Small intestine (tissue), 7 donors: ENCODE data around the gene BST2. TPM values are rescaled to one million over a fixed set of nuclear protein-coding genes. Genes with fewer than 3 reads are reported as not detected.

ENCODE experiments used
- DNase-seq, 2 donors: peaks; one replicate each; pipeline versions ENCODE4 v3.0.0 to v3.0.0-alpha.2; 2013
- FAIRE-seq: peaks from 2 replicates; lab custom pipeline; 2012; peaks lifted over from hg19 to GRCh38; lab: Jason Lieb, UNC
- H3K27ac ChIP-seq, 3 donors: one replicate each; pipeline ENCODE4 v1.5.1; 2013; ENCODE audit warnings: low read length in 2 of 3, mild to moderate bottlenecking in 2 of 3, control low read depth in 1 of 3, inconsistent platforms in 1 of 3, low read depth in 1 of 3, moderate library complexity in 1 of 3
- H3K27me3 ChIP-seq, 3 donors: one replicate each; pipeline ENCODE4 v1.6.1; 2013; ENCODE audit warnings: low read length in 3 of 3, inconsistent platforms in 1 of 3; ENCODE audit not compliant: control insufficient read depth in 3 of 3, insufficient read depth in 3 of 3
- H3K36me3 ChIP-seq, 3 donors: one replicate each; pipeline ENCODE4 v1.6.1; 2013; ENCODE audit warnings: low read length in 3 of 3, inconsistent platforms in 1 of 3, low read depth in 1 of 3, mild to moderate bottlenecking in 1 of 3, moderate library complexity in 1 of 3; ENCODE audit not compliant: control insufficient read depth in 3 of 3, insufficient read depth in 2 of 3
- H3K4me1 ChIP-seq, 3 donors: one replicate each; pipeline ENCODE4 v1.6.1; 2013; ENCODE audit warnings: low read length in 2 of 3, inconsistent platforms in 1 of 3, low read depth in 1 of 3, mild to moderate bottlenecking in 1 of 3, moderate library complexity in 1 of 3; ENCODE audit not compliant: control insufficient read depth in 3 of 3, insufficient read depth in 2 of 3
- H3K4me3 ChIP-seq, 3 donors: one replicate each; pipeline ENCODE4 v1.5.1; 2013; ENCODE audit warnings: low read length in 3 of 3, control low read depth in 1 of 3, inconsistent platforms in 1 of 3, low read depth in 1 of 3, mild to moderate bottlenecking in 1 of 3, moderate library complexity in 1 of 3
- H3K9me3 ChIP-seq, 2 donors: one replicate each; pipeline ENCODE4 v1.6.1; 2013; ENCODE audit warnings: low read depth in 1 of 2, low read length in 1 of 2; ENCODE audit not compliant: control insufficient read depth in 2 of 2, insufficient read depth in 1 of 2
- WGBS, 3 donors: extraction: QIAGEN DNeasy Blood & Tissue Kit; methylation state at CpG; one replicate each; pipeline ENCODE4 v1.1.7; 2013; 5-methylcytosine and 5-hydroxymethylcytosine counted together
- polyA plus RNA-seq, 4 donors: library from polyadenylated mRNA; stranded (reverse) in 3 of 4; unstranded in 1 of 4; fragments of 200-250 nt in 3 of 4; fragments of 120-200 nt in 1 of 4; gene quantifications; one replicate each; pipeline versions ENCODE4 v1.2.1 to v1.2.3, GENCODE V29; 2013
- donor health status: healthy with polysubstance abuse.
- donor health status: control.
- donor health status: control.
- donor health status: Bipolar disorder and iron deficiency.
- donor health status: healthy.

The BST2 gene
- polyA plus RNA-seq, 4 donors, result 4.5 to 128 (median 40.2) TPM

DNA sequence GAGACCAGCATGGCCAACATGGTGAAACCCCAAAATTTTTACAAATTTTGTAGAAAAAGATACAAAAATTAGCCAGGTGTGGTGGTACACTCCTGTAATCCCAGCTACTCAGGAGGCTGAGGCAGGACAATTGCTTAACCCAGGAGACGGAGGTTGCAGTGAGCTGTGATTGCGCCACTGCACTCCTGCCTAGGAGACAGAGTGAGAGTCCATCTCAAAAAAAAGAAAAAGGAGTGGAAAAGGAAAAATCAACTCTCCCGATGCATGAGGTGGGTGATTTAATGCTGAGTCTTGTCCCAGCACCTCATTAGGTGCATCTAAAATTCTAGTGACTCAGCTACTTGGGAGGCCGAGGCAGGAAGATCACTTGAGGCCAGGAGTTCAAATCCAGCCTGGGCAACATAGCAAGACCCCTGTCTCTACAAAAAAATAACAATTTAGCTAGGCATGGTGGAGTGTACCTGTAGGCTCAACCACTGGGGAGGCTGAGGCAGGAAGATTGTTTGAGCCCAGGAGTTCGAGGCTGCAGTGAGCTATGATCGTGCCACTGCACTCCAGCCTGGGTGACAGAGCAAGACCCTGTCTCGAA is 48.3 kb downstream of the BST2 start:
- Histone ChIP-seq H3K27me3 (no peaks in the 10 kb centered on the region), H3K27ac (no peak overlapping the region), H3K4me3 (no peak overlapping the region), H3K36me3 (no peaks in the 10 kb centered on the region), H3K9me3 (no peaks in the 10 kb centered on the region), H3K4me1 (no peaks in the 10 kb centered on the region)
- DNase-seq, result no peak
- no peak for FAIRE-seq
- WGBS, 3 donors, result 76 to 86% (median 79%) methylated on average over 7 of the region's 7 CpGs

- WGBS, 3 donors, result 67 to 77% (median 69%) methylated on average over 8 of the region's 8 CpGs
- no peak overlapping the region for H3K27ac ChIP-seq
- DNase-seq (no peak), FAIRE-seq (no peak)
- H3K36me3 ChIP-seq, result no peaks in the 10 kb centered on the region
- peaks cover 0 to 9% (median 0%) of the 10 kb centered on the region in 3 donors for H3K27me3 ChIP-seq
- H3K4me3 ChIP-seq, result no peak overlapping the region
- no peaks in the 10 kb centered on the region for H3K9me3 ChIP-seq
- no peaks in the 10 kb centered on the region for H3K4me1 ChIP-seq
These were observed 52.0 kb downstream of the BST2 start for GRCh38 chr19:17353386-17353785.

Other genes with a start within 250 kb of the BST2 start
- gene USE1, start 190.3 kb downstream of the BST2 start, polyA plus RNA-seq, result 10 to 100 TPM; 31.7 to 40.5 (median 37.2) TPM
- 10 to 100 TPM; 24.0 to 93.7 (median 50.9) TPM for gene OCEL1, start 179.4 kb downstream of the BST2 start, polyA plus RNA-seq
- gene NR2F6, start 159.7 kb downstream of the BST2 start, polyA plus RNA-seq, result 10 to 100 TPM; 41.6 to 93.0 (median 74.9) TPM
- 1 to 10 TPM in 3 of 4 donors, not detected in 1; 1.4 to 4.7 (median 2.0) TPM for gene USHBP1, start 140.9 kb downstream of the BST2 start, polyA plus RNA-seq
- gene BABAM1, start 138.2 kb downstream of the BST2 start, polyA plus RNA-seq, result 10 to 100 TPM; 68.9 to 82.7 (median 75.3) TPM
- under 1 TPM in 3 of 4 donors, not detected in 1; 0.15 to 0.71 (median 0.22) TPM for gene ANKLE1, start 123.7 kb downstream of the BST2 start, polyA plus RNA-seq
- gene ABHD8, start 102.2 kb downstream of the BST2 start, polyA plus RNA-seq, result 1 to 10 TPM; 2.2 to 5.1 (median 3.9) TPM
- gene MRPL34, start 99.8 kb downstream of the BST2 start, polyA plus RNA-seq, result 100 to 1,000 TPM in 3 of 4 donors, 10 to 100 TPM in 1; 49.0 to 404 (median 278) TPM
- gene DDA1, start 96.1 kb downstream of the BST2 start, polyA plus RNA-seq, result 10 to 100 TPM; 29.4 to 57.5 (median 48.9) TPM
- gene ANO8, start 70.8 kb downstream of the BST2 start, polyA plus RNA-seq, result 1 to 10 TPM; 1.9 to 5.1 (median 3.9) TPM
- 10 to 100 TPM in 2 of 4 donors, 1 to 10 TPM in 2; 9.2 to 18.5 (median 10.9) TPM for gene GTPBP3, start 68.1 kb downstream of the BST2 start, polyA plus RNA-seq
- 100 to 1,000 TPM in 1 of 4 donors, 10 to 100 TPM in 1, 1 to 10 TPM in 2; 2.2 to 115 (median 19.4) TPM for gene PLVAP, start 28.3 kb downstream of the BST2 start, polyA plus RNA-seq
- gene CCDC194, start 11.4 kb downstream of the BST2 start, polyA plus RNA-seq, result under 1 TPM in 2 of 4 donors, not detected in 2; 0.07 to 0.24 TPM
- 100 to 1,000 TPM in 1 of 4 donors, 10 to 100 TPM in 3; 57.5 to 117 (median 78.1) TPM for gene MVB12A, start 14.4 kb upstream of the BST2 start, polyA plus RNA-seq
- under 1 TPM in 2 of 4 donors, not detected in 2; 0.07 to 0.43 TPM for gene TMEM221, start 43.0 kb upstream of the BST2 start, polyA plus RNA-seq
- gene NXNL1, start 55.3 kb upstream of the BST2 start, polyA plus RNA-seq, result not detected
- gene SLC27A1, start 64.9 kb upstream of the BST2 start, polyA plus RNA-seq, result 1 to 10 TPM in 3 of 4 donors, under 1 TPM in 1; 0.22 to 5.5 (median 3.1) TPM
- 100 to 1,000 TPM in 2 of 4 donors, 10 to 100 TPM in 2; 87.3 to 116 (median 105) TPM for gene PGLS, start 106.0 kb upstream of the BST2 start, polyA plus RNA-seq
- gene COLGALT1, start 150.0 kb upstream of the BST2 start, polyA plus RNA-seq, result 10 to 100 TPM; 21.0 to 49.1 (median 31.6) TPM